Progenitor cell of endocrine pancreas (in vitro differentiated cells): Measurements from ENCODE around the gene TMEM132E. TPM values are rescaled to one million over a fixed set of nuclear protein-coding genes. Genes with fewer than 3 reads are reported as not detected.

Source experiments
- DNase-seq: peaks from one replicate; pipeline ENCODE4 v3.0.0; 2021; ENCODE audit warnings: low spot score; ENCODE audit not compliant: unreplicated experiment
- H3K27ac Mint-ChIP-seq: 2 replicates; pipeline ENCODE4 v1.8.0; 2021; ENCODE audit warnings: mild to moderate bottlenecking, moderate library complexity, mixed read lengths
- H3K27me3 Mint-ChIP-seq: 2 replicates; pipeline ENCODE4 v1.8.0; 2021; ENCODE audit warnings: mixed read lengths
- H3K36me3 Mint-ChIP-seq: 2 replicates; pipeline ENCODE4 v1.8.0; 2022; ENCODE audit warnings: mixed read lengths; ENCODE audit not compliant: insufficient read depth
- H3K4me1 Mint-ChIP-seq: 2 replicates; pipeline ENCODE4 v1.8.0; 2021; ENCODE audit warnings: low read depth, mixed read lengths
- H3K4me3 Mint-ChIP-seq: 2 replicates; pipeline ENCODE4 v1.8.0; 2021; ENCODE audit warnings: low read depth, mild to moderate bottlenecking, moderate library complexity, mixed read lengths
- H3K9me3 Mint-ChIP-seq: 2 replicates; pipeline ENCODE4 v1.8.0; 2021; ENCODE audit warnings: low read depth, mixed read lengths
- total RNA-seq: library from RNA; stranded (reverse); gene quantifications from 2 replicates; pipeline ENCODE4 v1.2.1, GENCODE V29; 2021
- TF ChIP-seq, protein P1 (sequence below): fragments of 200-600 bp; sonication (generic); IDR thresholded peaks from one replicate; pipeline ENCODE4 v1.5.0; 2021; ENCODE audit warnings: antibody characterized with exemption, mild to moderate bottlenecking; ENCODE audit not compliant: unreplicated experiment

TMEM132E gene
- total RNA-seq, 1 donor from 2014 or later: 0.05 TPM

DNA sequence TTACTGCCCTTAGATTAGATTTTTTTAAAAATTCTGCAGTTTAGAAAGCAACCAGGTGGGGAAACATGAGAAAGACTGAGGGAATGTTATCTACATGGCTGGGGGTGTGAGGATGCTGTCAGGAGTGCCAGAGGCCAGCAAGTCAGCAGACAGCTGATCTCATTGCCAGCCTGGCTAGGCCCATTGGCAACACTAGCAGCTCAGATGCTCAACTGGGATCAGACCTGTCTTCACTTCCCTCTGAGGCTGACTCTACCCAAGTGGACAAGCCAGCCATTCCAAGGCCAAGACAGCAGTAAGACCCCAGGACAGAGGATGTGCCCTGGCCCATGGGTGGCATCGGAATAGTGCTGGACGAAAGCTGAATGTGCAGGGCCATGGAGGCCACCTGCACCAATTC is 96.2 kb downstream of the TMEM132E start:
- no peak overlapping the region for H3K4me3 Mint-ChIP-seq
- H3K27ac Mint-ChIP-seq: no peak overlapping the region
- H3K36me3 Mint-ChIP-seq: no peaks in the 10 kb centered on the region
- no peaks in the 10 kb centered on the region for H3K9me3 Mint-ChIP-seq
- TF ChIP-seq, protein P1, sequence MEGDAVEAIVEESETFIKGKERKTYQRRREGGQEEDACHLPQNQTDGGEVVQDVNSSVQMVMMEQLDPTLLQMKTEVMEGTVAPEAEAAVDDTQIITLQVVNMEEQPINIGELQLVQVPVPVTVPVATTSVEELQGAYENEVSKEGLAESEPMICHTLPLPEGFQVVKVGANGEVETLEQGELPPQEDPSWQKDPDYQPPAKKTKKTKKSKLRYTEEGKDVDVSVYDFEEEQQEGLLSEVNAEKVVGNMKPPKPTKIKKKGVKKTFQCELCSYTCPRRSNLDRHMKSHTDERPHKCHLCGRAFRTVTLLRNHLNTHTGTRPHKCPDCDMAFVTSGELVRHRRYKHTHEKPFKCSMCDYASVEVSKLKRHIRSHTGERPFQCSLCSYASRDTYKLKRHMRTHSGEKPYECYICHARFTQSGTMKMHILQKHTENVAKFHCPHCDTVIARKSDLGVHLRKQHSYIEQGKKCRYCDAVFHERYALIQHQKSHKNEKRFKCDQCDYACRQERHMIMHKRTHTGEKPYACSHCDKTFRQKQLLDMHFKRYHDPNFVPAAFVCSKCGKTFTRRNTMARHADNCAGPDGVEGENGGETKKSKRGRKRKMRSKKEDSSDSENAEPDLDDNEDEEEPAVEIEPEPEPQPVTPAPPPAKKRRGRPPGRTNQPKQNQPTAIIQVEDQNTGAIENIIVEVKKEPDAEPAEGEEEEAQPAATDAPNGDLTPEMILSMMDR: no peak
- DNase-seq: no peak
- H3K27me3 Mint-ChIP-seq: peaks cover 14% of the 10 kb centered on the region
- H3K4me1 Mint-ChIP-seq: peaks cover 1% of the 10 kb centered on the region

DNA sequence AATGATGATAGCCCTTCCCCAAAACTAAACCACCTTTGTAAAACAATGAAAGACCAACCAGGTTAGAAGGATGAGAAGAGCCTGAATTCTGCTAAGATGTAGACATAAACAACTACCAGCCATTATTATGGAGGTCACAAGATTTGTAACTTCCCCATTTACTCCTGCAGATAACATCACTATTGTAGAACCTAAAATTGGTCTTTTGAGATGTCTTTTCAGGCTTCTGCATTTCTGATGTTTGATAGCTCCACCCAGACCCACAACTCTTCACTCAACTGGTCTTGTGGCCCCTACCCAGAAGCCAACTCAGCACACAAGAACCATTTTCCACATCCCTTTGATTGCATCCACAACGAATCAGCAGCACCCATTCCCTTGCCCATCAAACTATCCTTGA is 100.8 kb downstream of the TMEM132E start:
- TF ChIP-seq, protein P1: no peak

DNA sequence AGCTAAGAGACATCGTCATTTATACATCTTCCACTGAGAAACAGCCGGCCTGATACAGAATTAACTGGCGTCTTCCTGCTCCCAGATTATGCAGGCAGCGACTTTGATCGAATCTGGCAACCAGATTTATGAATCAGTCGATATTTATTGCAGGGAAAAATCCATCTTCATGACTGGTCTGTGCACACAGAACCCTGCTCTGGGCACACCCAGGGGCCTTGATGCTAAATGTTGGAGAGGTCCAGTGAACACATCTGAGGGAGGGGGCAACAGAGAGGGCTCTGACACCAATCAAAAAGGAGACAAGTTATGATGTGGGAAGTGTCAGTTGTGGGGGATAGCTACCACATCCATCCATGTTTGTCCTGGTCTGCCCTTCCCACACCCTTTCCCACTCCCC is 102.9 kb downstream of the TMEM132E start:
- TF ChIP-seq, protein P1: no peak
- Mint-ChIP-seq H3K4me1 (no peaks in the 10 kb centered on the region), H3K4me3 (no peak overlapping the region), H3K27ac (no peak overlapping the region), H3K27me3 (peaks cover 18% of the 10 kb centered on the region), H3K36me3 (no peaks in the 10 kb centered on the region), H3K9me3 (no peaks in the 10 kb centered on the region)
- DNase-seq: no peak

More for the DNA sequence above, 100.8 kb downstream of the TMEM132E start:
- Mint-ChIP-seq H3K4me3 (no peak overlapping the region), H3K27ac (no peak overlapping the region), H3K9me3 (no peaks in the 10 kb centered on the region), H3K27me3 (peaks cover 14% of the 10 kb centered on the region), H3K36me3 (no peaks in the 10 kb centered on the region), H3K4me1 (no peaks in the 10 kb centered on the region)
- no peak for DNase-seq

DNA sequence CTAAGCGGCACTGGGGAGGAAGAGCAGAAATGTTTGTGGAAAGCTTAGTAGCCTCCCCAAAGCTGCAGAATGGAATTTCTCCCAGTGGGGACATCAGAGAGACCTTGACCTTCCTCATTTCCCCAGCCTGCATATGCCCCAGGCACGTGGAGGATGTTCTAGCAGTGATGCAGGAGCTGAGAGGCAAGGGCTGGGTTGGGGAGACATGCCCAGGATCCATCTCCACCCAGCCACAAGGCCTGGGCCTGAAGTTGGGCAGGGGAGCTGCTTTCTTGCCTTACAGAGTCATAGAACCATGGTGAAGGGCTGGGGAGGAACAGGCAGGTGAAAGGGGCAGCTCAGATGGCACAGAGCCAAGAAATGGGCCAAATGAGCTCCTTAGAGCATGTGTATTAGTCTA is 104.0 kb downstream of the TMEM132E start:
- Mint-ChIP-seq H3K36me3 (no peaks in the 10 kb centered on the region), H3K4me1 (no peaks in the 10 kb centered on the region), H3K4me3 (no peak overlapping the region), H3K9me3 (no peaks in the 10 kb centered on the region), H3K27ac (no peak overlapping the region), H3K27me3 (peaks cover 18% of the 10 kb centered on the region)
- no peak for DNase-seq
- TF ChIP-seq, protein P1: no peak

Other genes starting within 250 kb of the TMEM132E start
- not detected in 2 replicates for gene CCL13, start 223.1 kb upstream of the TMEM132E start, total RNA-seq
- gene CCL1, start 216.3 kb upstream of the TMEM132E start, total RNA-seq: not detected in 2 replicates